PC-3 (cell line): ENCODE measurements around the gene CUL4B. TPM values are rescaled to one million over a fixed set of nuclear protein-coding genes. Genes with fewer than 3 reads are reported as not detected.
"Not testable (repeated sequence)": the region's sequence is repeated elsewhere in the genome, so short reads cannot be mapped to it uniquely, and the experiment has no call there.

Experiments
- ATAC-seq: fragments of 200-7000 bp; cut with Tn5 transposase; 2 replicates; pipeline ENCODE4 v1.9.1; 2020; ENCODE audit warnings: mild to moderate bottlenecking, moderate library complexity
- BruUV-seq: library from RNA; stranded (reverse); fragments of 400-500 nt; replicated peaks from 2 replicates; lab custom pipeline; 2021; lab: Mats Ljungman, UMichigan
- CTCF ChIA-PET: fragments of 300-600 bp; sonication (Branson Sonifier 250); formaldehyde crosslinking; loops from one replicate; lab custom pipeline; 2022; ENCODE audit warnings: antibody characterized with exemption; lab: Charles Lee
- POLR2A ChIA-PET: fragments of 300-600 bp; sonication (Branson Sonifier 250); formaldehyde crosslinking; loops from one replicate; lab custom pipeline; 2022; ENCODE audit warnings: antibody characterized with exemption; ENCODE audit not compliant: unreplicated experiment; lab: Charles Lee
- DNase-seq: peaks from one replicate; pipeline ENCODE4 v3.0.0-alpha.2; 2015
- H2AFZ ChIP-seq: fragments of 300-600 bp; sonication (generic); 2 replicates; pipeline ENCODE4 v1.6.0; 2016; ENCODE audit warnings: antibody characterized with exemption, low read length
- H3F3A ChIP-seq: fragments of 300-600 bp; sonication (generic); one replicate; pipeline ENCODE4 v1.6.0; 2017; ENCODE audit warnings: antibody characterized with exemption, low read length, control low read depth, mild to moderate bottlenecking; ENCODE audit not compliant: unreplicated experiment
- H3K27ac ChIP-seq: fragments of 300-600 bp; sonication (generic); 2 replicates; pipeline ENCODE4 v1.5.1; 2016; ENCODE audit warnings: mild to moderate bottlenecking, low read length
- H3K27me3 ChIP-seq: fragments of 300-600 bp; sonication (generic); 2 replicates; pipeline ENCODE4 v1.6.1; 2016; ENCODE audit warnings: low read length, mixed read lengths
- H3K36me3 ChIP-seq: fragments of 300-600 bp; sonication (generic); 2 replicates; pipeline ENCODE4 v1.6.1; 2016; ENCODE audit warnings: low read depth, mixed run types, low read length, mixed read lengths
- H3K4me1 ChIP-seq: fragments of 300-600 bp; sonication (generic); 2 replicates; pipeline ENCODE4 v1.5.1; 2016; ENCODE audit warnings: low read length; ENCODE audit not compliant: insufficient read depth
- H3K4me2 ChIP-seq: fragments of 300-600 bp; sonication (generic); 2 replicates; pipeline ENCODE4 v1.6.0; 2016; ENCODE audit warnings: low read length
- H3K4me3 ChIP-seq: fragments of 300-600 bp; sonication (generic); 2 replicates; pipeline ENCODE4 v1.5.1; 2016; ENCODE audit warnings: mild to moderate bottlenecking, low read length, mixed read lengths
- H3K79me2 ChIP-seq: fragments of 300-600 bp; sonication (generic); 2 replicates; pipeline ENCODE4 v1.6.1; 2017; ENCODE audit warnings: low read length, mixed read lengths
- H3K9ac ChIP-seq: fragments of 300-600 bp; sonication (generic); 2 replicates; pipeline ENCODE4 v1.6.0; 2016; ENCODE audit warnings: mild to moderate bottlenecking, low read length
- H3K9me2 ChIP-seq: fragments of 300-600 bp; sonication (generic); replicated peaks from 2 replicates; pipeline ENCODE4 v1.6.1; 2016; ENCODE audit warnings: mixed run types, low read length, mixed read lengths
- H3K9me3 ChIP-seq: fragments of 300-600 bp; sonication (generic); 2 replicates; pipeline ENCODE4 v1.6.1; 2016; ENCODE audit warnings: low read length, mixed read lengths
- H4K20me1 ChIP-seq: fragments of 300-600 bp; sonication (generic); 2 replicates; pipeline ENCODE4 v1.6.1; 2016; ENCODE audit warnings: low read length, mixed read lengths
- EZH2 ChIP-seq: fragments of 300-600 bp; sonication (generic); IDR thresholded peaks from one replicate; pipeline ENCODE4 v1.6.1; 2017; ENCODE audit warnings: antibody characterized with exemption, mild to moderate bottlenecking, low read length; ENCODE audit not compliant: unreplicated experiment
- EZH2phosphoT487 ChIP-seq: fragments of 300-600 bp; sonication (generic); IDR thresholded peaks from 2 replicates; pipeline ENCODE4 v1.6.1; 2018; ENCODE audit warnings: mild to moderate bottlenecking, antibody characterized with exemption, low read length, borderline replicate concordance
- intact Hi-C: fragments of 100-400 bp; cut with micrococcal nuclease; formaldehyde crosslinking; loops from 2 replicates; pipeline ENCODE4 v1.9.0; 2023
- total RNA-seq: library from RNA; depleted of rRNA; stranded (reverse); fragments of >200 nt; gene quantifications from 2 replicates; pipeline ENCODE4 v1.2.3, GENCODE V29; 2014
- TF ChIP-seq, protein P1 (sequence below): fragments of 300-600 bp; sonication (generic); conservative IDR thresholded peaks from 2 replicates; pipeline ENCODE4 v1.5.1; 2017; ENCODE audit warnings: antibody characterized with exemption, low read depth, mild to moderate bottlenecking, low read length

The CUL4B gene
- total RNA-seq, 1 experiment from 2014 or later = 38.1 TPM

DNA sequence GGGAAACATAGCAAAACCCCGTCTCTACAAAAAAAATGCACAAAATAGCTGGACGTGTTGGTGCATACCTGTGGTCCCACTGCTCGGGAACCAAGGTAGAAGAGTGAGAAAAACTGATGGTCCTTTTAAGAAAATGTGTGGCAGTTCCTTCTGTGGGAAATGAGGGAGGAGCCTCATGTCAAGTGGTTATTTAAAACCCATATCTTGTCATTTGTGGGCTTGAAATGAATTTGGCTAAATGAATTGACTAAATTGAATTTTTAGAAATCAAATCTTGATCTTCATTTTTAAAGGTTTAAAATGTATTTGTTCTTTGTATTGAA lies 75.5 kb downstream of the CUL4B start:
- CTCF ChIA-PET = interaction anchor here (0.6 to 1.6 kb wide), 4 partner anchors 27 to 104 kb away, joined by 3 to 15 read pairs (median 8); no protein-coding TSS in a partner anchor
- H3K27ac ChIP-seq = peak overlapping the region; percentile 76
- H3K9me2 ChIP-seq = no peaks in the 10 kb centered on the region
- TF ChIP-seq EZH2 = no peak
- ATAC-seq = no peak
- no peaks in the 10 kb centered on the region for H4K20me1 ChIP-seq
- peak overlapping the region; percentile 72 for H3K9ac ChIP-seq
- H3K27me3 ChIP-seq = no peaks in the 10 kb centered on the region
- H3K4me1 ChIP-seq = peaks cover 9% of the 10 kb centered on the region; the same call in 1 of the 2 replicates
- no peaks in the 10 kb centered on the region for H3F3A ChIP-seq
- H3K79me2 ChIP-seq = no peaks in the 10 kb centered on the region
- no peaks in the 10 kb centered on the region for H3K36me3 ChIP-seq
- H3K9me3 ChIP-seq = no peaks in the 10 kb centered on the region
- intact Hi-C loops = no loop called here
- DNase-seq = no peak
- peak overlapping the region; percentile 84 for H3K4me2 ChIP-seq
- POLR2A ChIA-PET = no interaction called here
- no TSS peak for BruUV-seq
- peak overlapping the region; percentile 64 for H3K4me3 ChIP-seq
- peak overlapping the region; percentile 92 for H2AFZ ChIP-seq

DNA sequence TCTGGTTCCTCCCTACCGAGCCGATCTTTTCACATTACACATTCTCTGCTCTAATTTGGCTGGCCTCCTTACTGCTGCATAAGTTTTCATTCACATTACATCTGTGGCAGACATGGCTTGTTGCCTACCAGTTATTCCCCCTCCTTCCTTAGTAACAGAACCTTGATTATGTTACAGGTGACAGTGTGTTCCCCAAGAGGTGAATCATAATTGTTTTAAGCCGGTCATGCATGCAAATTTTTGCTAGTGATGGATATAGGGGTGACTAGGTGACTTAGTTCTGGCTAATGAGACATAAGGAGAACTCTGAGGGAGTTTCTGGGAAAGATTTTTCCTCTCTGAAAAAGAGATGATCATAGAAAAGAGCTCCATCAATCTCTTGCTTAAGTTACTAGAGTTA lies 83.3 kb downstream of the CUL4B start:
- intact Hi-C loops = no loop called here
- no peak for DNase-seq

DNA sequence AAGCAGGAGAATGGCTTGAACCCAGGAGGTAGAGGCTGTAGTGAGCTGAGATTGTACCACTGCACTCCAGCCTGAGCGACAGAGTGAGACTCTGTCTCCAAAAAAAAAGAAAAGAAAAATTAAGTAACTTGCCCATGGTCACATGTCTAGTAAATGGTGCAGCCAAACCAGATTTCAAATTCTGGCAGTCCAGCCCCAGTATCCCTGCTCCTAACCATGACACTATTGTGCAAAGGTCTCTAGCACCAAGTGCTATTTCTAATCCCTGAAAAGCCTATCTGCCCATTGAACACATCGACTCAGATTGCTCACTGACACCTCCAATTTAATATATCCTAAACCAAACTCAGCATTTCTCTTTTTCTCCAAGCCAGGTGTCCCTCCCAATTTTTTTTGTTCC lies 84.0 kb downstream of the CUL4B start:
- DNase-seq (no peak), ATAC-seq (no peak)
- ChIA-PET CTCF (no interaction called here), POLR2A (no interaction called here)
- H3K27me3 ChIP-seq = no peaks in the 10 kb centered on the region
- H3K4me1 ChIP-seq = no peaks in the 10 kb centered on the region
- H3K4me2 ChIP-seq = no peak overlapping the region
- H3F3A ChIP-seq = no peaks in the 10 kb centered on the region
- H3K9me3 ChIP-seq = no peaks in the 10 kb centered on the region
- BruUV-seq = no TSS peak
- intact Hi-C loops = no loop called here
- no peak overlapping the region for H3K4me3 ChIP-seq
- no peaks in the 10 kb centered on the region for H4K20me1 ChIP-seq
- no peak overlapping the region for H2AFZ ChIP-seq
- H3K9ac ChIP-seq = no peak overlapping the region
- no peak for TF ChIP-seq EZH2
- TF ChIP-seq EZH2phosphoT487 = no peak
- H3K27ac ChIP-seq = no peak overlapping the region
- no peaks in the 10 kb centered on the region for H3K79me2 ChIP-seq
- no peaks in the 10 kb centered on the region for H3K9me2 ChIP-seq
- H3K36me3 ChIP-seq = no peaks in the 10 kb centered on the region

More for the DNA sequence above, 83.3 kb downstream of the CUL4B start:
- H3K27ac ChIP-seq = no peak overlapping the region
- H3K9me3 ChIP-seq = no peaks in the 10 kb centered on the region
- H3K4me3 ChIP-seq = no peak overlapping the region
- H3F3A ChIP-seq = no peaks in the 10 kb centered on the region
- no peaks in the 10 kb centered on the region for H3K9me2 ChIP-seq
- BruUV-seq = no TSS peak
- H3K79me2 ChIP-seq = no peaks in the 10 kb centered on the region
- no peaks in the 10 kb centered on the region for H4K20me1 ChIP-seq
- H3K9ac ChIP-seq = no peak overlapping the region
- ChIA-PET POLR2A (no interaction called here), CTCF (no interaction called here)
- TF ChIP-seq EZH2phosphoT487 (no peak), EZH2 (no peak)
- TF ChIP-seq, protein P1, sequence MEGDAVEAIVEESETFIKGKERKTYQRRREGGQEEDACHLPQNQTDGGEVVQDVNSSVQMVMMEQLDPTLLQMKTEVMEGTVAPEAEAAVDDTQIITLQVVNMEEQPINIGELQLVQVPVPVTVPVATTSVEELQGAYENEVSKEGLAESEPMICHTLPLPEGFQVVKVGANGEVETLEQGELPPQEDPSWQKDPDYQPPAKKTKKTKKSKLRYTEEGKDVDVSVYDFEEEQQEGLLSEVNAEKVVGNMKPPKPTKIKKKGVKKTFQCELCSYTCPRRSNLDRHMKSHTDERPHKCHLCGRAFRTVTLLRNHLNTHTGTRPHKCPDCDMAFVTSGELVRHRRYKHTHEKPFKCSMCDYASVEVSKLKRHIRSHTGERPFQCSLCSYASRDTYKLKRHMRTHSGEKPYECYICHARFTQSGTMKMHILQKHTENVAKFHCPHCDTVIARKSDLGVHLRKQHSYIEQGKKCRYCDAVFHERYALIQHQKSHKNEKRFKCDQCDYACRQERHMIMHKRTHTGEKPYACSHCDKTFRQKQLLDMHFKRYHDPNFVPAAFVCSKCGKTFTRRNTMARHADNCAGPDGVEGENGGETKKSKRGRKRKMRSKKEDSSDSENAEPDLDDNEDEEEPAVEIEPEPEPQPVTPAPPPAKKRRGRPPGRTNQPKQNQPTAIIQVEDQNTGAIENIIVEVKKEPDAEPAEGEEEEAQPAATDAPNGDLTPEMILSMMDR = no peak
- H3K36me3 ChIP-seq = no peaks in the 10 kb centered on the region
- no peak overlapping the region for H3K4me2 ChIP-seq
- H2AFZ ChIP-seq = no peak overlapping the region
- ATAC-seq = no peak
- H3K27me3 ChIP-seq = no peaks in the 10 kb centered on the region
- no peaks in the 10 kb centered on the region for H3K4me1 ChIP-seq

DNA sequence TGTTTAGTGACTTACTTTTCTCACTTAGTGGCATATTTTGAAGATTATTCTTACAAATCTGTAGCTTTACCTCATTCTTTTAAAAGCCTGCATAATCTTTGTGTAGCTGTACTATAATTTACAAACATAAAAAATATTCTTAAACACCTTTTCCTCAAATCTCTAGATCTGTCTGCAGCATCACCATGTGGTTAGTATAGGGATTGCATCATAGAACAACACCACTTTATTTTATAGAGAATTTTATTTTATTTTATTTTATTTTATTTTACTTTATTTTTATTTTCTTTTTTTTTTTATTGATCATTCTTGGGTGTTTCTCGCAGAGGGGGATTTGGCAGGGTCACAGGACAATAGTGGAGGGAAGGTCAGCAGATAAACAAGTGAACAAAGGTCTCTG lies 85.3 kb downstream of the CUL4B start:
- H3K4me1 ChIP-seq, H4K20me1 ChIP-seq, POLR2A ChIA-PET, H3F3A ChIP-seq, H3K27me3 ChIP-seq, ATAC-seq, H2AFZ ChIP-seq, H3K4me2 ChIP-seq, BruUV-seq, H3K4me3 ChIP-seq, H3K79me2 ChIP-seq, H3K9ac ChIP-seq, H3K36me3 ChIP-seq, H3K27ac ChIP-seq, H3K9me2 ChIP-seq, H3K9me3 ChIP-seq: not testable (repeated sequence)
- intact Hi-C loops = loop anchor here (1.0 kb wide), 1 partner anchor 95 kb away; no protein-coding TSS in a partner anchor
- TF ChIP-seq, protein P1 = peak; percentile 51
- peak; percentile 49 for DNase-seq
- CTCF ChIA-PET = interaction anchor here (0.6 to 1.1 kb wide), 4 partner anchors 11 to 524 kb away, joined by 3 to 6 read pairs (median 4); partner anchors contain the start of gene ZBTB33
